Ishikawa (cell line): ENCODE results near the gene CACNA1C.

Experiments used
- CEBPB ChIP-seq: IDR thresholded peaks from 2 replicates; pipeline ENCODE4 v1.6.1; 2012
- CREB1 ChIP-seq: IDR thresholded peaks from 2 replicates; pipeline ENCODE4 v1.6.1; 2012; ENCODE audit warnings: low read depth
- EP300 ChIP-seq: IDR thresholded peaks from 2 replicates; pipeline ENCODE4 v1.6.1; 2012; ENCODE audit warnings: borderline replicate concordance
- RAD21 ChIP-seq: IDR thresholded peaks from 2 replicates; pipeline ENCODE4 v1.6.1; 2012; ENCODE audit warnings: low read depth
- TEAD4 ChIP-seq: IDR thresholded peaks from 2 replicates; pipeline ENCODE4 v1.6.1; 2012
- USF1 ChIP-seq: IDR thresholded peaks from 2 replicates; pipeline ENCODE4 v1.6.1; 2012

DNA sequence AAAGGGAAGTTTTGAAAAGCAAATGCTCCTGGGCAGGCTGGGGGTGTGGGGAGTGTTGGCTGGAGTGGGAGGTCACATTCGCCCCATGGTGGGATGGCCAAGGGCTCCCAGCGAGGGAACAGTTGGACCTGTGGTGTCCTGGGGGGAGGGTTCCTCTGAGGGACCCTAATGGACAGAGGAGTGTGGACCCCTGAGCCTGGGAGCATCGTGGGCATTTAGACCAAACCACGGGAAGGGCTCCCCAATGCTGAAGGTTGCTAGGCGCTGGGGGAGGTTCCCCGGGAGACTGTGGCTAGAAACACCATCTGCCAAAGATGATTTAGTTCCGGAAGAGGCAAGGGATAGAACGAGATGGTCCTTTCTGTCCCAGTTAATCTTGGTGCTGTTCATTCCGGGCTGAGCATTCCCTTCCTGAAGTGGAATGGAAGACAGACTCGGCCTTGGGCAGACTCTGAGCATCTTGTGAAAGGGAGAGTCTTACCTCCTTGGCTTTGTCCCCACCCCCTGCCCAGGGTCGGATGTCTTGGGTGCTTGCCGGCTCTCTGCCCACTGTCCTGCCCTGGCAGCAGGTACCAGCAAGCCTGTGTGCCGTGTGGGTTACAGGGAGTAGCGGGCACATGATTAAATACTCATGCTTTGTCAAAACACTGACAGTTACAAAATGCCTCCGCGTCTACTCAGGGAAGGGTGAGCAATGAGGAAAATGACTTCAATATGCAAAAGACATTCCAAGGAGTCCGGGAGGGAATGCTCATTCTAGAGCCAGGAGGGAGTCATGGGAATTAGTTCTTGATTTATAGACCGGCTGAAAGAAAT lies 215.9 kb downstream of the CACNA1C start:
- TF ChIP-seq USF1 = no peak
- TF ChIP-seq CREB1 = no peak
- TF ChIP-seq TEAD4 = no peak
- no peak for TF ChIP-seq EP300
- TF ChIP-seq RAD21 = no peak
- no peak for TF ChIP-seq CEBPB
